Measurements from ENCODE around the gene YTHDC1.
"Not testable (repeated sequence)": the region's sequence is repeated elsewhere in the genome, so short reads cannot be mapped to it uniquely, and the experiment has no call there.

YTHDC1 gene

DNA sequence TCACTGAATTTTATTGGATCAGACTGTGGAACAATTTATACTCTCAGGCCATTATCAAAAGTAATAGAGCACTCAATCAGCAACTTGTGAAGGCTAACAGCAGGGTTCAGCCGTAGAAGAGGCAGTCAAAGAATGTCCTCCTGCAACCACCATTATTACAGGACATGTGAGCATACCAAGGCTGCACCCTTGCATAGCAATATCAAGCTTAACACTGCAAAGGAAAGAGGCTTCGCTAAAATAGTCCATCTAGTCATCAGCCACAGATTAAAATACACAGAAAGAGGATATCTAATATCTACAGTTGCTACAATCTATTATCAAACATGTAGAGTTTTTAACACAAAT lies 61.5 kb downstream of the YTHDC1 start:
- no peak for DNase-seq (ENCODE audit: low read depth)

GRCh38 chr4:68287704-68288392 lies 62.0 kb downstream of the YTHDC1 start:
- DNase-seq (ENCODE audit: low read depth) = no peak

GRCh38 chr4:68283714-68284113 lies 66.2 kb downstream of the YTHDC1 start:
- DNase-seq (ENCODE audit: low read depth) = no peak

GRCh38 chr4:68283095-68283494 lies 66.8 kb downstream of the YTHDC1 start:
- no peak for DNase-seq (ENCODE audit: low read depth)

GRCh38 chr4:68281796-68282740 lies 67.8 kb downstream of the YTHDC1 start:
- not testable (repeated sequence) for DNase-seq (ENCODE audit: low read depth)

DNA sequence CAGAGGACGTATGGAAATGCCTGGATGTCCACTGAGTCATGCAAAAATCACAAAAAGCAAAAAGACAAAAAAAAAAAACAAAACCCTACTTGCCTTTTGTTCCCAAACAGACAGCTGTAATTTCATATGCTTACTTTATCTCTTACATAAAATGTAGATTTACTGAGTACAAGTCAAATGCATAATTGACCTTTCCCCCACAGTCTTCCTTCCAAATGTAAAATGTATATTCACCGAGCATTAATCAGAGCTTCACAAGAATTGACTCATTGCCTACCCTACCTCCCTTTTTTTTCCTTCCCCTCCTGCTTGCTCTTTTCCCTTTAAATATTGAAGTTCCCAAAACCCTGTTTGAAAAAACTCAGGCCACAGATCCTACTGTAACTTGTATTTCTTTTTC lies 71.9 kb downstream of the YTHDC1 start:
- DNase-seq (ENCODE audit: low read depth) = no peak

- DNase-seq (ENCODE audit: low read depth) = no peak
Measured at GRCh38 chr4:68277627-68278026, 72.3 kb downstream of the YTHDC1 start.

GRCh38 chr4:68272860-68273259 lies 77.0 kb downstream of the YTHDC1 start:
- no peak for DNase-seq (ENCODE audit: low read depth)

DNA sequence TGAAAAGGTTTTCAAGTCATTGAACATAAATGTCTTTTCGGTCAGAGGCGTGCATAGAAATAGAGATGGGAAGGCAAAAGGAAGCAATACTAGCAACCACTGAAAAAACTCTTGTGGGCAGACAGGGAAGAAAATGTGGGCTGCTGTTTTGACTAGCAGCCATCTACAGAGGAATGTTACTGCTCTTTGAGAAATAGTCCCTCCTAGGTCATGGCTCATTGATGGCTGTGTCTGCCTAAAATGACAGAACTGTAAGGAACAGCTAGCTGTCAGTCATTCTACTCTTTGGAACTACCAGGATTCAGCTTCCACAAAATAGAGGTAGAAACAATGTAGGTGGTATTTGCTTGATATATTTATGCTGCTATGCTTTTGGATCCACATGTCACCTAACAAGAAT lies 77.5 kb downstream of the YTHDC1 start:
- no peak for DNase-seq (ENCODE audit: low read depth)

DNA sequence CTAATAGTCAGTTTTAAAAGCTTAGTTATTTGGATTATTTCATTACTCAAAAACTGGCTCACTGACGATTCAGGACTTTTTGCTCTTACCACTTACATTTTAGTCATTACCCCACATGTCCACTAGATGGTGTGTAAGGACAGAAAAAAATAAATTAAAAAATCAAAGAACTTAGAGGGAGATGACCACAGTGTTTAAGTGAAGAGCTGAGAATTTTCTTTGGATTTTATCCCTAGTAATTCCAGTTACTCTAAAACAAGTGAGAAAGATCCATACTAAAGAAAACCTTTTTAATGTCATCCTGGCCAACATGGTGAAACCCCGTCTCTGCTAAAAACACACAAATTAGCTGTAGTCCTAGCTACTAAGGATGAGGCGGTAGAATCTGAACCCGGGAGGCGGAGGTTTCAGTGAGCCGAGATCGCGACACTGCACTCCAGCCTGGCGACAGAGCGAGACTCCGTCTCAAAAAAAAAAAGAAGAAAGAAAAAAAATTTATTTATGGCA lies 78.0 kb downstream of the YTHDC1 start:
- DNase-seq (ENCODE audit: low read depth) = peak; percentile 35

DNA sequence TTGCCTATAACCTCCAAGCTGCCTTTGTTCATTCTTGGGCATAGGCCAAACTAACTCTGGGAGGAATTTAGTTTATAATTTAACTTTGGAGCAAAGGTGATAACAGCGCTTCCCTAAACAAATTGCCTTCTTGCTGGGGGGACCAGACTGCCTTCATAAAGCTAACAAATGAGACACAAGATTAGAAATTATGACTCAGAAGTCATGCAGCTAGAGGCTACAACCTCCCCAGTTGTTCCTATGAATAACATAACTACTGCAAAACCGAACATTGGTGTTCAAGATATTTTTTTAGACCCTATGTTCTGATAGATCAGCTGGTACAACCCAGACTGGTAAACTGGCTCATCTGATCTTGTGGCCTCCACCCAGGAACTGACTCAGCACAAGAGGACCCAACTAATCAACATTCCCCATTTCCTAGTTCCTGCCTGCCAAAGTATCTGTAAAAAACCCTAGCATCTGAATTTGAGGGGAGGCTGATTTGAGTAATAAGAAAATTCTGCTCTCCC lies 82.4 kb downstream of the YTHDC1 start:
- no peak for DNase-seq (ENCODE audit: low read depth)

DNA sequence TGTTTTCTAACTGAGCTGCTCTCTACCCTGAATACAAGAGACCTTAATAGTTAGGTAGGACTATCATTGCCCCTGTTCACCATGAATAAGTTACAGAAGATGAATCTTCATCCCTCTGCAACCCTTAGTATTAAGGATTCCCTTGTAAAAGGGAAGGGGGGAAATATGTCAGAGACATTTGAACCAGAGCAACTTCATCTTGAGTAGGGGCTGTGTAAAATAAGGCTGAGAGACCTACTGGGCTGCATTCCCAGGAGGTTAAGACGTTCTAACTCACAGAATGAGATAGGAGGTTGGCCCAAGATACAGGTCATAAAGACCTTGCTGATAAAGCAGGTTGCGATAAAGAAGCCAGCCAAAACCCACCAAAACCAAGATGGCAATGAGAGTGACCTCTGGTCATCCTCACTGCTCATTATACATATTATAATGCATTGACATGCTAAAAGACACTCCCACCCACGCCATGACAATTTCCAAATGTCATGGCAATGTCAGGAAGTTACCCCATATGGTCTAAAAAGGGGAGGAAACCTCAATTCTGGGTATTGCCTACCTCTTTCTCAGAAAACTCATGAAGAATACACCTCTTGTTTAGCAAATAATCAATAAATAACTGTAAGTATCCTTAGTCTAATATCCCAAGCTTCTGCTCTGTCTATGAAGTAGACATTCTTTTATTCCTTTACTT lies 84.9 kb downstream of the YTHDC1 start:
- no peak for DNase-seq (ENCODE audit: low read depth)
